ENCODE results near the gene PPOX. TPM values are rescaled to one million over a fixed set of nuclear protein-coding genes. Genes with fewer than 3 reads are reported as not detected.

Gene PPOX
- 8.1 and 10.4 TPM in 2 replicates for total RNA-seq

GRCh38 chr1:161165742-161166668, at the start of gene PPOX:
TSS of gene PPOX (plus strand) at chr1:161166426. CDS start at chr1:161166848, 422 bp downstream.

GRCh38 chr1:161117759-161118581, 48.3 kb upstream of the PPOX start, which contains the start of the genes NIT1 and PFDN2:
TSS of gene NIT1 (plus strand) at chr1:161118105. CDS start at chr1:161118177, 72 bp downstream.
TSS of gene PFDN2 (minus strand) at chr1:161118037. CDS start at chr1:161118026, 11 bp downstream.

GRCh38 chr1:161132410-161133219, 33.6 kb upstream of the PPOX start, which contains the start of gene DEDD:
TSS of gene DEDD (minus strand) at chr1:161132667. CDS start at chr1:161124462, 8,205 bp downstream.

GRCh38 chr1:161153682-161154337, 12.4 kb upstream of the PPOX start, which contains the start of gene UFC1:
TSS of gene UFC1 (plus strand) at chr1:161153978. CDS start at chr1:161153998, 20 bp downstream.

GRCh38 chr1:161159087-161159912, 6.9 kb upstream of the PPOX start, which contains the start of gene USP21:
TSS of gene USP21 (plus strand) at chr1:161159500. CDS start at chr1:161160641, 1,141 bp downstream.

GRCh38 chr1:161177112-161177935, 11.1 kb downstream of the PPOX start, which contains the start of gene B4GALT3:
TSS of gene B4GALT3 (minus strand) at chr1:161177507. CDS start at chr1:161176060, 1,447 bp downstream.

GRCh38 chr1:161198897-161199431, 32.7 kb downstream of the PPOX start, which contains the start of gene ADAMTS4:
TSS of gene ADAMTS4 (minus strand) at chr1:161199054. CDS start at chr1:161198627, 427 bp downstream.

GRCh38 chr1:161201836-161202712, 35.8 kb downstream of the PPOX start, which contains the start of gene NDUFS2:
TSS of gene NDUFS2 (plus strand) at chr1:161202367. CDS start at chr1:161202386, 19 bp downstream.

GRCh38 chr1:161215076-161215475, 48.9 kb downstream of the PPOX start, which contains the start of gene FCER1G:
TSS of gene FCER1G (plus strand) at chr1:161215295. CDS start at chr1:161215322, 27 bp downstream.

Other genes starting within 250 kb of the PPOX start
- gene ITLN2, start 211.6 kb upstream of the PPOX start, total RNA-seq, result not detected in 2 replicates
- 9.2 and 20.9 TPM in 2 replicates for gene F11R, start 145.3 kb upstream of the PPOX start, total RNA-seq
- gene TSTD1, start 127.5 kb upstream of the PPOX start, total RNA-seq, result 16.9 and 27.3 TPM in 2 replicates
- 88.4 and 102 TPM in 2 replicates for gene USF1, start 120.4 kb upstream of the PPOX start, total RNA-seq
- under 0.01 TPM in 1 of 2 replicates, not detected in the other for gene ARHGAP30, start 96.5 kb upstream of the PPOX start, total RNA-seq
- gene NECTIN4, start 76.9 kb upstream of the PPOX start, total RNA-seq, result 0.28 and 0.37 TPM in 2 replicates
- gene KLHDC9, start 68.1 kb upstream of the PPOX start, total RNA-seq, result 1.2 and 1.8 TPM in 2 replicates
- gene PFDN2, start 48.4 kb upstream of the PPOX start, total RNA-seq, result 39.5 and 56.8 TPM in 2 replicates
- gene NIT1, start 48.3 kb upstream of the PPOX start, total RNA-seq, result 16.2 and 17.2 TPM in 2 replicates
- 16.9 and 24.5 TPM in 2 replicates for gene DEDD, start 33.8 kb upstream of the PPOX start, total RNA-seq
- gene UFC1, start 12.4 kb upstream of the PPOX start, total RNA-seq, result 117 and 125 TPM in 2 replicates
- 4.7 and 5.1 TPM in 2 replicates for gene USP21, start 6.9 kb upstream of the PPOX start, total RNA-seq
- 11.2 and 16.7 TPM in 2 replicates for gene B4GALT3, start 11.1 kb downstream of the PPOX start, total RNA-seq
- 2.3 and 4.0 TPM in 2 replicates for gene ADAMTS4, start 32.6 kb downstream of the PPOX start, total RNA-seq
- gene NDUFS2, start 35.9 kb downstream of the PPOX start, total RNA-seq, result 157 and 173 TPM in 2 replicates
- not detected in 2 replicates for gene FCER1G, start 48.9 kb downstream of the PPOX start, total RNA-seq
- not detected in 2 replicates for gene APOA2, start 57.2 kb downstream of the PPOX start, total RNA-seq
- gene TOMM40L, start 59.6 kb downstream of the PPOX start, total RNA-seq, result 6.5 and 8.3 TPM in 2 replicates
- not detected in 2 replicates for gene NR1I3, start 71.8 kb downstream of the PPOX start, total RNA-seq
- gene PCP4L1, start 92.3 kb downstream of the PPOX start, total RNA-seq, result not detected in 2 replicates
- gene MPZ, start 143.5 kb downstream of the PPOX start, total RNA-seq, result 0.55 and 0.71 TPM in 2 replicates
- 13.5 and 17.0 TPM in 2 replicates for gene SDHC, start 148.0 kb downstream of the PPOX start, total RNA-seq
- gene CFAP126, start 201.4 kb downstream of the PPOX start, total RNA-seq, result not detected in 2 replicates

All from smooth muscle cell of bladder (primary cell).